HEK293T (cell line): Measurements from ENCODE around the gene BCL11A.

Source experiments
- CTCF ChIA-PET: fragments of 350-600 bp; formaldehyde crosslinking; extraction: SDS; loops from one replicate; lab custom pipeline; 2021; ENCODE audit warnings: antibody characterized with exemption, inconsistent platforms; lab: Yijun Ruan, JAX
- POLR2A ChIA-PET: fragments of 350-600 bp; formaldehyde crosslinking; extraction: SDS; loops from one replicate; lab custom pipeline; 2020; ENCODE audit warnings: antibody characterized with exemption, inconsistent platforms; lab: Yijun Ruan, JAX
- DNase-seq: peaks from one replicate; pipeline ENCODE4 v3.0.0; 2012; ENCODE audit warnings: mixed read lengths; ENCODE audit errors: extremely low spot score
- ARNT ChIP-seq: fragments of 450-650 bp; IDR thresholded peaks from 2 replicates; pipeline ENCODE4 v1.6.1; 2017; ENCODE audit warnings: mild to moderate bottlenecking
- BHLHE40 ChIP-seq: fragments of 450-650 bp; IDR thresholded peaks from 2 replicates; pipeline ENCODE4 v1.6.1; 2016; ENCODE audit warnings: mild to moderate bottlenecking, moderate library complexity, borderline replicate concordance
- CTBP1 ChIP-seq: fragments of 450-650 bp; IDR thresholded peaks from 2 replicates; pipeline ENCODE4 v1.6.1; 2016; ENCODE audit warnings: borderline replicate concordance
- ELF4 ChIP-seq: fragments of 450-650 bp; IDR thresholded peaks from 2 replicates; pipeline ENCODE4 v1.6.1; 2017; ENCODE audit warnings: antibody characterized with exemption
- FOXA1 ChIP-seq: fragments of 450-650 bp; IDR thresholded peaks from 2 replicates; pipeline ENCODE4 v1.6.1; 2016; ENCODE audit warnings: mild to moderate bottlenecking
- FOXK2 ChIP-seq: fragments of 450-650 bp; IDR thresholded peaks from 2 replicates; pipeline ENCODE4 v1.6.1; 2016; ENCODE audit warnings: mild to moderate bottlenecking
- FOXM1 ChIP-seq: fragments of 450-650 bp; IDR thresholded peaks from 2 replicates; pipeline ENCODE4 v1.6.1; 2017; ENCODE audit warnings: mild to moderate bottlenecking, borderline replicate concordance
- HDGF ChIP-seq: fragments of 450-650 bp; IDR thresholded peaks from 2 replicates; pipeline ENCODE4 v1.6.1; 2017; ENCODE audit warnings: antibody characterized with exemption, borderline replicate concordance
- L3MBTL2 ChIP-seq: fragments of 450-650 bp; conservative IDR thresholded peaks from 2 replicates; pipeline ENCODE4 v1.6.1; 2016; ENCODE audit warnings: mild to moderate bottlenecking
- LEF1 ChIP-seq: fragments of 450-650 bp; IDR thresholded peaks from 2 replicates; pipeline ENCODE4 v1.6.1; 2017; ENCODE audit warnings: mild to moderate bottlenecking, borderline replicate concordance
- NFRKB ChIP-seq: fragments of 450-650 bp; IDR thresholded peaks from 2 replicates; pipeline ENCODE4 v1.6.1; 2016; ENCODE audit warnings: mild to moderate bottlenecking, moderate library complexity
- SP1 ChIP-seq: fragments of 450-650 bp; IDR thresholded peaks from 2 replicates; pipeline ENCODE4 v1.6.1; 2017
- SUZ12 ChIP-seq: fragments of 450-650 bp; IDR thresholded peaks from 2 replicates; pipeline ENCODE4 v1.6.1; 2016; ENCODE audit warnings: mild to moderate bottlenecking
- TARDBP ChIP-seq: fragments of 450-650 bp; IDR thresholded peaks from 2 replicates; pipeline ENCODE4 v1.6.1; 2016
- ZNF384 ChIP-seq: fragments of 450-650 bp; IDR thresholded peaks from 2 replicates; pipeline ENCODE4 v1.6.1; 2016
- TF ChIP-seq, protein P1 (sequence below): fragments of 450-650 bp; IDR thresholded peaks from 2 replicates; pipeline ENCODE4 v1.6.1; 2016

Gene BCL11A

DNA sequence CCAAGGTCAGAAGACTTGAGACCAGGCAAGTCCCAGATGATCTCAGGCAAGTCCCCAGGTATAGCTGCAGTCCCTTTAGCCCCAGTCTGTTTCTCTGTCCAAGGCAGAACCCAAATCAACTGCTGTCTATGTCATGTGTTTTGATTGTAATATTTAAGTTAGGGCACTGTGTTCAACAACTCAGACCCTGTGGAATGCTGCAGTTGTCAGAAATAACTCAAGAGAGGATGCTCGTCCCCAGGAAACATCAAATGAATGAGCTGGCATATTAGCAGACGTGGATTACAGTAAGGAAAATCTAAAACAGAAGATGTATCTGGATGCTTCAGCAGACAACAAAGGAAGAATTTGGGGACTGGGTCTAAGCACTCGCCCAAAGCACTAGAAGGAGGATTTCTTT is 70.1 kb downstream of the BCL11A start:
- ChIA-PET CTCF (interaction anchor here (1.6 kb wide), 1 partner anchor 17 kb away, joined by 3 read pairs; no protein-coding TSS in a partner anchor), POLR2A (no interaction called here)
- no peak for TF ChIP-seq SP1
- no peak for TF ChIP-seq NFRKB
- TF ChIP-seq HDGF = no peak
- TF ChIP-seq, protein P1, sequence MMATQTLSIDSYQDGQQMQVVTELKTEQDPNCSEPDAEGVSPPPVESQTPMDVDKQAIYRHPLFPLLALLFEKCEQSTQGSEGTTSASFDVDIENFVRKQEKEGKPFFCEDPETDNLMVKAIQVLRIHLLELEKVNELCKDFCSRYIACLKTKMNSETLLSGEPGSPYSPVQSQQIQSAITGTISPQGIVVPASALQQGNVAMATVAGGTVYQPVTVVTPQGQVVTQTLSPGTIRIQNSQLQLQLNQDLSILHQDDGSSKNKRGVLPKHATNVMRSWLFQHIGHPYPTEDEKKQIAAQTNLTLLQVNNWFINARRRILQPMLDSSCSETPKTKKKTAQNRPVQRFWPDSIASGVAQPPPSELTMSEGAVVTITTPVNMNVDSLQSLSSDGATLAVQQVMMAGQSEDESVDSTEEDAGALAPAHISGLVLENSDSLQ = no peak
- TF ChIP-seq ARNT = no peak
- no peak for TF ChIP-seq FOXK2
- TF ChIP-seq SUZ12 = no peak
- TF ChIP-seq TARDBP = no peak
- TF ChIP-seq ZNF384 = no peak
- no peak for TF ChIP-seq CTBP1
- TF ChIP-seq ELF4 = no peak
- TF ChIP-seq BHLHE40 = no peak
- TF ChIP-seq L3MBTL2 = no peak
- no peak for TF ChIP-seq LEF1
- TF ChIP-seq FOXA1 = no peak
- no peak for TF ChIP-seq FOXM1
- DNase-seq = no peak

DNA sequence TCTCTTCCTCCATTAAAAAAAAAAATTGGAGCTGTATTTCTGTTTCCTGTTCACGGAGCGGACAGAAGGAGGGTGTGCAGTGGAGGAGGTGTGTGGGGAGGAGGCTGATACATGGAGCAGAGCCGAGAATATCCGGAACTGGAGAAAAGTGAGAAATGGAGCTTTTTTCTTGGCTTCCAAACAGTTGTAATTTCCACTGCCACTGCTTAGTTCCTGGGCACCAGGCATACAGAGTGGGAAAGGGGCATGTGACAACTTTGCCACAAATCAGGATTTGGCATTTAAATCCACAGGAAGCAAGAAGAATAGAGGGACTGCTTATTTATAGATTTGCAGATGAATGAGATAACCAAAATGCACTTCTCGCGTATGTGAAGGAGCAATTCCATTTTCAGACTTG is 71.2 kb downstream of the BCL11A start:
- TF ChIP-seq HDGF (no peak), TARDBP (no peak), FOXK2 (no peak), LEF1 (no peak), SP1 (no peak), FOXA1 (no peak), SUZ12 (no peak), NFRKB (no peak), ARNT (no peak), CTBP1 (no peak), ELF4 (no peak), ZNF384 (no peak), BHLHE40 (no peak), L3MBTL2 (no peak)
- TF ChIP-seq, protein P1 = no peak
- ChIA-PET CTCF (interaction anchor here (1.6 kb wide), 1 partner anchor 16 kb away, joined by 3 read pairs; no protein-coding TSS in a partner anchor), POLR2A (interaction anchor here (0.7 to 1.0 kb wide), 2 partner anchors 10 to 46 kb away, joined by 3 to 4 read pairs; no protein-coding TSS in a partner anchor)
- no peak for DNase-seq

DNA sequence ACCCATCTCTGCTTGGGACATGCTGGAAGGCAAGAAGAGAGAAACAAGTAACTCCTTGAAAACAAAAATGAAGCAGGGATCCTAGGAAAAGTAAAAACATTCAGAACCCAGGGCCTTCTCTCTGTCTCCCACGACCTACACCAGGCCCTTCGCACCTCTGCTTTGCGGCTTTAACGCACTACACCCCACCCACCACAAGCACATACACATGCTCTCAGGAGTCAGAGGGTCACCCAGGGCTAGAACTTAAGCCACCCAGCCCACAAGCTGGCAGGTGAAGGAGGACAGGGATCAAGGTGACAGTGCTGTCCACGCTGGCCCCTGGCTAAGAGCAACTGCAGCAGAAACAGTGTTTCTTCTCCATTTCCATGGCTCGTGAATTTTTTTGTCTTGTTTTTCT is 72.2 kb downstream of the BCL11A start:
- TF ChIP-seq ARNT = no peak
- no peak for TF ChIP-seq FOXM1
- no peak for TF ChIP-seq SP1
- TF ChIP-seq ELF4 = no peak
- TF ChIP-seq SUZ12 = no peak
- TF ChIP-seq TARDBP = no peak
- TF ChIP-seq NFRKB = no peak
- TF ChIP-seq BHLHE40 = no peak
- no peak for TF ChIP-seq FOXA1
- TF ChIP-seq LEF1 = no peak
- no peak for TF ChIP-seq ZNF384

DNA sequence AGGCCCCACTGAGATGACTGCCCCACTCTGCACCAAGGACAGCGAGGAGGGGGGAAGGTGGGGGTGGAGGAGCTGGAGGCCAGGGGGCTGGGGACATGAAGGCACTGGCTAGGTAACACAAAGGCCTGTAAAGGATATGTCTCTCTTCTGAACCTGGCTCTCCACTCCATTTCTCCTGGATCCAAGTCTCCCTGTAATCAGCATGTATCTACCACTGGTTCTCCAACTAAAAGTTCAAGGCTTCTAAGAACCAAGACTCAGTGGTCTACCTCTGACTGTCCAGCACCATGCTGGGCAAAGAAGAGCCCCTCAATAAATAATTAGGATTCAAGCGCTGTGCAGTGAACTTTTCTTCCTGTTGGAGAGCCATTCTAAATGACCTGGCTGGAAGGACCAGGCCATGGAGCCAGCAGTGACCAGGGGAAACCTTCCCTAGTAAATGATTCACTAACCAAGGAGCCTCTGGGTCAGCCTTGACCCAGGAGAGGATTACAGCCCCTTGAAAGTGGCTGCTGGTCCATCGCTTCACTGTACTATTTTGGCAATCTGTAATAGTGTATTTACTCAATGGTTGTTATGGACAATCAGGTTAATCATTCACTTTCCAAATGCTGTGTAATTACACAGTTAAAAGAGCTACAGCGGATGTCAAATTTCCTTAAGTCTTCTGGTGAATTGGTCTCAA is 73.2 kb downstream of the BCL11A start:
- DNase-seq = no peak
- ChIA-PET CTCF (interaction anchor here (0.7 to 0.9 kb wide), 2 partner anchors 22 to 41 kb away, joined by 3 read pairs; no protein-coding TSS in a partner anchor), POLR2A (no interaction called here)
- no peak for TF ChIP-seq L3MBTL2
- no peak for TF ChIP-seq LEF1
- TF ChIP-seq FOXA1 = no peak
- no peak for TF ChIP-seq CTBP1
- TF ChIP-seq, protein P1 = no peak
- TF ChIP-seq TARDBP = no peak
- no peak for TF ChIP-seq BHLHE40
- no peak for TF ChIP-seq SP1
- TF ChIP-seq ZNF384 = no peak
- no peak for TF ChIP-seq ARNT
- TF ChIP-seq SUZ12 = no peak
- TF ChIP-seq FOXM1 = no peak

More for the DNA sequence above, 72.2 kb downstream of the BCL11A start:
- POLR2A ChIA-PET = no interaction called here
- DNase-seq = no peak
- CTCF ChIA-PET = interaction anchor here (1.0 kb wide), 1 partner anchor 69 kb away, joined by 3 read pairs; no protein-coding TSS in a partner anchor

DNA sequence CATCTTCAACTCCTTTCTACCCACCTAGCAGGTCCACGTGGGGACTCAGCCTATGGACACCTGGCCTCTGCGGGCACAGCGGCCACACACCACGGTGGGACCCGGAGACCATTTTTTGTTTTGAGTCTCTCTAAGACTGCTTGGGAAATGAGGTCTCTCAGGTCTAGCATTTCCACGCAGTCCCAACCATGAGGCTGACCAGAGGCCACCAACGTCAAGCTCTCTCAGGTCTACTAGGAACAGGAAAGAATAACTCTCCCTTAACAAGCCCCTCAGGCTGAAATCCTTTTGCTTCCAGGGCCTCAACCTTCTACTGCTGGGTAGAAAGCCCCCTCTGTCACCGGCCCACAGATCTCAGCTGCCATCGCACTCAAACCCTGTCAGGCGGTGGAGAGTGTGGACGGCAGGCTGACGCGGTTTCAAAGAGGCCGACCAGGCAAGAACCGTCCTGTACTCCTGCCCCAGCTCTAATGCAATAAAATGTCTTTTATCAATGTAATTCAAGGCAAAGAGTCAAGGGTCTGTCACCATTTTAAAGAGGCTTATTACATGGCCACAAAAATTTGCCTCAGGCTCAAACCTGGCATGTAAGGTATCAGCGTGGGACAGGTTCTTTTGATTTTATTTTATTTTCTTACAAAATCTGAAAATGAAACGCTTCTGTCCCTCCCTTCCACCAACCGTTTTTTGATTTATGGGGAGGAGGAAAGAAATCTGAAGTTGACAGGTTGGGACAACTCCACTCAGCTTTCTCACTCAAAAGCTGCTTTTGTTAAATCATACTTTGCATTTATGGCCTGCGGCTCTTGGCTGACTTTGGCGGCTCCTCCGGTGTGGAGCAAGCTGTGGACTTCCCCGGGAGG is 74.0 kb downstream of the BCL11A start:
- no peak for DNase-seq
- CTCF ChIA-PET = interaction anchor here (0.7 to 0.9 kb wide), 2 partner anchors 23 to 40 kb away, joined by 3 read pairs; no protein-coding TSS in a partner anchor
- POLR2A ChIA-PET = no interaction called here
- TF ChIP-seq CTBP1 = no peak
- TF ChIP-seq, protein P1 = peak; percentile 81
